Endothelial cell of umbilical vein (primary cell): ENCODE data around the gene RBM4B.

Source experiments
- CTCF ChIP-seq, 2 donors: IDR thresholded peaks; 1 replicate in 1 of 2; 2 replicates in 1 of 2; pipeline ENCODE4 v1.5.1; 2011; ENCODE audit warnings: low read length in 2 of 2, mild to moderate bottlenecking in 2 of 2, moderate library complexity in 2 of 2, control low read depth in 1 of 2, inconsistent platforms in 1 of 2, low read depth in 1 of 2; ENCODE audit not compliant: insufficient read depth in 1 of 2; ENCODE audit errors: extremely low read depth in 1 of 2
- MAX ChIP-seq: IDR thresholded peaks from 2 replicates; pipeline ENCODE4 v1.6.1; 2011; ENCODE audit not compliant: insufficient read depth, insufficient read length
- POLR2A ChIP-seq: IDR thresholded peaks from 2 replicates; pipeline ENCODE4 v1.6.1; 2012; ENCODE audit warnings: low read depth, mild to moderate bottlenecking, control low read depth, low read length
- POLR2AphosphoS5 ChIP-seq: IDR thresholded peaks from 2 replicates; pipeline ENCODE4 v1.6.1; 2012; ENCODE audit warnings: low read depth, mild to moderate bottlenecking, control low read depth, low read length, moderate library complexity; ENCODE audit not compliant: insufficient read depth

GRCh38 chr11:66636411-66636810, 41.3 kb downstream of the RBM4B start:
- TF ChIP-seq CTCF (IDR thresholded peaks at IDR 0.05; ENCODE audit: extremely low read depth in 1 of 2, insufficient read depth in 1 of 2, low read depth in 1 of 2, low read length in 2 of 2) (no peak), POLR2A (no peak), POLR2AphosphoS5 (no peak), MAX (no peak)
